ENCODE data around the gene PDLIM1.

The PDLIM1 gene

DNA sequence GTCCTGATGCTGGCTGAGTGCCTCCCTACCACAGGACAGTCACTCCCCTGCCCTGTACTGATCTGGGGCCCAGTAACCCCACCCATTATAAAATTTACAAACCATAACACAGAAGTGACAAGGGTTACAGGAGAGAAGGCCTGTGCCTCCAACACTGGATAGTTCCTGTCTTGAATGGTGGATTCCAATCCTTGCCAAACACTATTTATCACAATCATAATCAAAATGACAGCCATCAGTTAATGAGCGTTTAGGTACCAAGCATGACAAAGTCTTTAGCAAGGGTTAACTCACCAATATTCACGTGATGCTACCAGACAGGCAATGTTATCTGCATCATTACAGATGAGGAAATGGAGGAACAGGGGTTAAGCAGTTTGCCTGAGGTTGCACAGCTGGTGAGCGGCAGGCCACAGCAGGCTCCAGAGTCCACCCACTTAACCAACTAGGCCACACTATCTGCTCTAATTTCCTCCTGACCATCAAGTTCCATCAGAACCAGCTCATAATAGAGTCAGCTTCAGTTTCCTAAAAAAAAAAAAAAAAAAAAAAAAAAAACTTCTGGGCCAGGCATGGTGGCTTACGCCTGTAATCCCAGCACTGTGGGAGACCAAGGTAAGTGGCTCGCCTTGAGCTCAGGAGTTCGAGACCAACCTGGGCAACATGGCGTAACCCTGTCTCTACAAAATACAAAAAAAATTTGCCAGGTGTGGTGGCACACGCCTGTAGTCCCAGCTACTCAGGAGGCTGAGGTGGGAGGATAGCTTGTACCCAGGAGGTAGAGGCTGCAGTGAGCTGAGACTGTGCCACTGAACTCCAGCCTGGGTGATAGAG, 14.2 kb downstream of the PDLIM1 start:
- DNase-seq (ENCODE audit: insufficient read length, low spot score) = no peak
- no peak for FAIRE-seq
- TF ChIP-seq POLR2A (IDR thresholded peaks at IDR 0.05; ENCODE audit: low read depth, low read length) = no peak

DNA sequence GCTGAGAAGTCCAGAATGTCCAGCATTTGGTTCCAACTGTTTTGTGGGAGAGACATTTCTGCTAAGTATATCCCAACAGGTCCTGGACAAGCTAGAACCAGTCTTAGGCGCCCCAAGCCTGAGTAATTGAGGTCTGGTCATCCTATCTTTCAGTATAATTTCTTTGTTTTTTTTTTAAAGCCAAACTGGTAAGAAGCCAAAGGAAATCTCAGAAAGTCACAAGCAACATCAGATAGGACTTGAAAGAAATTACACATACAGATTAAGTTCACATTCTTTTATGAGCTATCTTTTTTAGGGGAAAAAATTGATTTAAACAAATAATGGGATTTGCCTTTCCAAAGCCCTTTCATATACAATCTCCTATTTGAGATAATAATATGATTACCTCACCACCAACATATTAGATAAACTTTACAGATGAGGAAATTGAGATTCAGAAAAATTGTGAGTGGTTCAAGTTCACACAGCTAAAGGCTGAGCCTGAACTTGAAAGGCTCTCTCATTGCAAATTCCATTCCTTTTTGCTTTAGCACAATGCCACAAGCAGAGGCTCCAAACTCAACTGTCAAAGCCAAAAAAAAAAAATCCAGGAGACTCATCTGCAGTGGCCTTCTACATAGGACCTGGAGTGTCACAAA, 15.0 kb downstream of the PDLIM1 start:
- no peak for TF ChIP-seq POLR2A (IDR thresholded peaks at IDR 0.05; ENCODE audit: low read depth, low read length)
- no peak for DNase-seq (ENCODE audit: insufficient read length, low spot score)
- no peak for FAIRE-seq

DNA sequence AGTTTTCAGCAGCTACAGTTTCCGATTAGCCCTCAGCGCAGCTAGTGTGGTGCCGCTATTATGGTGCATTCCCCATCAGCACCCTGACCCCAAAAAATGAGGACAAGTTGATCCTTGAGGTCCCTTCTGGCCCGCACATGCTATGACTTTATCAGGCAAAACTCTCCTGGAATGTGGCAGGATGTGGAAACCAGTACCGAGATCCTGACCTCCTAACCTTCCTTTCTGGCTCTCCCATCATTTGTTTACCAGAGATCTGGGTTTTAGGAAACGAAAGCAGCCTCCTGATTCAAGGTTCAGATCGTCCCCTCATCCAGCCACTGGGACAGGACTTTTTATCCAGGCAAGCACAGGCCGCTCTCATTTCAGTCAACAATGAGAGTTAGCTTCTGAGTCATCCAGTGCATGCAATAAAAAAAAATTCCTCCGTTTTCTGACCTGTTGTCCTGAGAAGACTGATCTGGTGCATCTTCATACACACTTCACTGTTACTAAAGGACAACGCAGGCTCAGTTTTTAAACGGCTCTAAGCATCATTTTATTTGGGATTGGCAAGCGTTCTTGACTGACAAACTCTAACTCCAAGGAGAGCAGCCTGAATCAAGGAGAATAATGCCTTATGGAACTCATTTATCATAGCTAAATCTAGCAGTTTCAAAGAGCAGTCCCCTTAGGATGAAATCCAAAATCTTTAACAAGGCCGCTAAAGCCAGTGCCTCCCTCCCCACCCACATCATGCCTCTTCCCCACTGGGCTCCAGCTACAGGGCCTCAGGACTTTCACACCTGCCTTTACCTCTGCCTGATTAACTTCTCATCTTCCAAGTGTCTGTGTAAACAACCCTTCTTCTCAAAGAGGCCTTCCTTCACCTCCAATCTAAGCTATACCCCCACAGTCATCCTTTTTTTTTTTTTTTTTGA, 17.1 kb downstream of the PDLIM1 start:
- FAIRE-seq = peak; percentile 90
- no peak for TF ChIP-seq POLR2A (IDR thresholded peaks at IDR 0.05; ENCODE audit: low read depth, low read length)
- DNase-seq (ENCODE audit: insufficient read length, low spot score) = peak; percentile 69

DNA sequence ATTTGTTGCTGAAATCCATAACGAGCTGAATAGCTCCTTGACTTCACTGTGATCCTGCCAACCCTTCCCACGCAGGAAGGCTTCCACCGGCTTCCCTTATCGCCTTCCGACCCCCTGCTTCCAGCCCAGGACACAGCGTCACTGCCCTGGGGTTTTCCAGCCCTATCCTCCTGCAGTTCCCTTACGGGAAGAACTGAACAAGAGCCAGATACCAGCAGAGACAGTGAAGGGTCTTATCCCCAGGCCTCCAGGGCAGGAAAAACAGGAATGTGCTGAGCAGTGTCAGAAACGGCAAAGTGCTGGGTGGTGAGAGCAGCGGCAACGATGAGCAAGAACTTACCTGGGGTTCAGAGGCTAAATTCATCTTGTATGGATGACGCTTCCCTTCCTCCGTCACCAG, 22.4 kb downstream of the PDLIM1 start:
- DNase-seq (ENCODE audit: insufficient read length, low spot score) (no peak), FAIRE-seq (no peak)
- no peak for TF ChIP-seq POLR2A (IDR thresholded peaks at IDR 0.05; ENCODE audit: low read depth, low read length)

DNA sequence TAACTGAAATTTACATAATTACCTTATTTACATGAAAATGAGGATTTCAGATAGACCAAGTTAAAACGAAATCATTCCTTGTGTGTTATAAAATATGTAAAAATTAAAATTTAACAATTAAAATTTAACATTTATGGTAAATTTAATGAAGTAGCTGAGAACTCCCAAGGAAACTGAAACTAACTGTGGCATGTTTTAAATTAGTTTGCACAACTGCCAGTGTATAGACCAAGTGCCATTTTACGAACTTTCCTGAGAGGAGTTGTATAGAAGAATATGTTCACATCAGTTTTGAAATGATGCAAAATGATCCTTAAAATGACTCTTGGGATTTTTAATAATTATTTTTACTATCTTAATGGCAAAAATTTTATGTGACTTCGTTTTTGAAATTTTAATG, 23.6 kb downstream of the PDLIM1 start:
- no peak for FAIRE-seq
- TF ChIP-seq POLR2A (IDR thresholded peaks at IDR 0.05; ENCODE audit: low read depth, low read length) = no peak
- no peak for DNase-seq (ENCODE audit: insufficient read length, low spot score)

DNA sequence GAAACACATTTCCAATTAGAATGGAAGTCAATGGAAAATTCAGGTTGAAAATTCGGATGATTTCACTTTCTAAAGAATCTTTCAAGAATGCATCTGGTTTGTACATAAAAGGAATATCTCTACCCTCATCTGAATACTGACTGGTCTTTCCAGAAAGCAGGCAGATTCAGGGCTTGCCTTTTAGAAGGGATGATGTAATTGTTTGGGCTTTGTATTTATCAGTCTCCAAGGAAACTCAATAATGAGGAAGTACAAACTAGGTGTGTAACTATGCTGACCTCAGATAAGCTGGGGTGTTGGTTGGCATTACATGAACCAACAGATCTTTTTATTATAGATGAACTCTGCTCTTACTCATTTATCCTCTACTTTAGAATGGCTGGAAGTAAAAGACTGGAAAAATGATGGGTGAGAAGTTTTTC, 24.1 kb downstream of the PDLIM1 start:
- FAIRE-seq (no peak), DNase-seq (ENCODE audit: insufficient read length, low spot score) (peak; percentile 60)
- no peak for TF ChIP-seq POLR2A (IDR thresholded peaks at IDR 0.05; ENCODE audit: low read depth, low read length)

DNA sequence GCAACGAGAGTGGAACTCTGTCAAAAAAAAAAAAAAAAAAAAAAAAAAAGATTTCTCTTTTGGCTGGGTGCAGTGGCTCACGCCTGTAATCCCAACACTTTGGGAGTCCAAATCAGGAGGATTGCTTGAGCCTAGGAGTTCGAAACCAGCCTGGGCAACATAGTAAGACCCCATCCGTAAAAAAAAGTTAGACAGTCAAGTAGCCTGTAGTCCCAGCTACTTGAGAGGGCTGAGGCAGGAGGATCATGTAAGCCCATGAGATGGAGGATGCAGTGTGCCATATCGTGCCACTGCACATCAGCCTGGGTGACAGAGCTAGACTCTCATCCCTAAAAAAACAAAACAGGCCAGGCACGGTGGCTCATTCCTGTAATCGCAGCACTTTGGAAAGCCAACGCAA, 25.2 kb downstream of the PDLIM1 start:
- TF ChIP-seq POLR2A (IDR thresholded peaks at IDR 0.05; ENCODE audit: low read depth, low read length) = no peak
- DNase-seq (ENCODE audit: insufficient read length, low spot score) (no peak), FAIRE-seq (no peak)

DNA sequence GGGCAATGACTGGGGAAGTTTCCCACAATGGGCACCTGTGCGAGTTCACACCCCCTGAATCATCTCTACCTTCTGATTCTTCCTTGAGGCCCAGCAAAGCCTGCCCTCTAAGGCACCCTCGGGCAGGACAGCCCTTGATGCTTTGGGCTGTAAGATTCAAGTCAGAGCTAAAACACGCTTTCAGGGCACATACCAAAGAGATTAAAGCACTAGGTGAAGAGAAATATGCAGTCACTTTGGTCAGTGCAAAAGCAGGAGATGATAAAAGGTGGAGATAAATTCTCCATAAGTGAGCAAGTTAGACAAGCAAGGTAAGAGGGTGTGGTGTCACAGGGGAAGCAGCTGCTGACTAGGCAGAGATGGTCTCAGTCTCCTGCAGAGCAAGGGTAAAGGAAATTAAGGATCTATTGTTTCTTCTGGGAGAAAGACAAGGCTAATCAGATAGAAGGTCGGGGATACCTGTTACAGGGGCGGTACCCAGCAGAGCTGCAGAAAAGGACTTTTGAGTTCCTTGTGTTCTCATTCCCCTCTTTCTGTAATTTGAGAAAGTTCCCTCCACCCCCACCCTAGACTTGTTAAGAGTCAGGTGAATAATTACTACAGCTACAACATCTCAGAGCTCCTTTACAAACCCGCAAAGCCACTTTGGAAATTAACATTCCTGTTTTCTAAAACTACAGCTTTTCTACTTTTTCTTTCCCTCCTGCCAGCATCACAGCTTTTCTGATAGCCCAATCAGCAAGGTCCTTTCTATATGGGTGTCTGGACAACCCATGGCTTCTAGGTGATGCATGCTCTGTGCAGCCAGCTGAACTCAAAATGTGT, 26.4 kb downstream of the PDLIM1 start:
- no peak for TF ChIP-seq POLR2A (IDR thresholded peaks at IDR 0.05; ENCODE audit: low read depth, low read length)
- no peak for FAIRE-seq
- DNase-seq (ENCODE audit: insufficient read length, low spot score) = no peak

DNA sequence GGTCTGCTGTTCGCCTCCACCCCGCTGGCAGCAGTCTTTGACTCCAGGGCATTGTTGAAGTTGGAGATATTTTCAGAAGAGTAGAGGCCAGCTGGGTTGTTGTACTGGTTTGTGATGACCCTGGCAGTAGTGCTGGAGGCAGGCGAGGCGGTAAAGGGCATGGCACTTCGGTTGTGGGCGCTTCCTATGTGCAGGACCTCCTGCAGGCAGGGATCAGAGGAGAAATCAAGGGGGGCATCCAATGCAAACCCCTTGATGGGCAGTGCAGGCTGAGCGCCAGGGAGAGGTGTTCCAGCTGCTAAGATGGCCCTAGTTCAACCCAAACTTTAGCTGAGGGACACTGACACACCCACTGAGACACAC, 27.0 kb downstream of the PDLIM1 start:
- FAIRE-seq = no peak
- no peak for TF ChIP-seq POLR2A (IDR thresholded peaks at IDR 0.05; ENCODE audit: low read depth, low read length)
- no peak for DNase-seq (ENCODE audit: insufficient read length, low spot score)

DNA sequence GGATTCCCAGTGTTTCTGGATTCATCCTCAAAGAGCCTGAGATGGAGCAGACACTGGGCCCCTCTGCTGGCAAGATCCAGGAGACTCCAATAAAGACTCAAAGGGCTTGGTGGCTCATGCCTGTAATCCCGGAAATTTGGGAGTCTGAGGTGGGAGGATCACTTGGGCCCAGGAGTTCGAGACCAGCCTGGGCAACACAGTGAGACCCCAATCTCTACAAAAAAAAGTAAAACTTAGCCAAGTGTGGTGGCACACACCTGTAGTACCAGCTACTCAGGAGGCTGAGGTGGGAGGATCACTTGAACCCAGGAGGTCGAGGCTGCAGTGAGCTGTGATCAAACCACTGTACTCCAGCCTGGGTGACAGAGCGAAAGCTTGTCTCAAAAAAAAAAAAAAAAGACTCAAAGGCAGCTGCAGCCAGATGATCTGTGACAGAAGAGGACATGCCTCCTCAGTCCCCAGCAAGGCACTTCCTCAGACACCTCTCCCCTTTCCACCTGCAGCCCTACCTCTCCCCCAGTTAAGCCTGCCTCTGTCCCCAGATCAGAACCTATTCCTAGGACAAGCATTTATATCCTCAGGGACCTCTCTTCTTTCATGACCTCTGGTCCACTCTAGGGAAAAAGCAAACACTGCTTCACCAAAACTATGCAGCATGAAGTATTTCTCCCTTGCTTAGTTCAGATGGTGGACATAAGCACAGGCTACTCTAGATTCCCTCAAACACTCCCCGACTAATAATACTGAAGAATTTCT, 27.9 kb downstream of the PDLIM1 start:
- TF ChIP-seq POLR2A (IDR thresholded peaks at IDR 0.05; ENCODE audit: low read depth, low read length) = no peak
- DNase-seq (ENCODE audit: insufficient read length, low spot score) (no peak), FAIRE-seq (no peak)

DNA sequence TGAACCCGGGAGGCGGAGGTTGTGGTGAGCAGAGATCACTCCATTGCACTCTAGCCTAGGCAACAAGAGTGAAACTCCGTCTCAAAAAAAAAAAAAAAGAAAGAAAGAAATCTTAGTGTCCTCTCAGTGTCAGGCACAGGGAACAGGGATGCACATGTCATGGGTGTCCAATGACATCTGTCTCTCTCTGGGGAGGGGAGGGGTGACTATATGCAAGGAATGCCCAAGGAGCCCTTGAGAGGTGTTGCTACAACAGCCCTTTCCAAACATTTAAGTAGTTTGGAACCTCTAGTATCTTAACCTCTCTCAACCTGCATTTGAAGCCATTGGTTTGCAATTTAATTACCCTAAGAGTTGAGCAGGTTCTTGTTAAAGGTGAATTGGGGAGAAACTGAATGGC, 28.9 kb downstream of the PDLIM1 start:
- no peak for TF ChIP-seq POLR2A (IDR thresholded peaks at IDR 0.05; ENCODE audit: low read depth, low read length)
- no peak for FAIRE-seq
- no peak for DNase-seq (ENCODE audit: insufficient read length, low spot score)

DNA sequence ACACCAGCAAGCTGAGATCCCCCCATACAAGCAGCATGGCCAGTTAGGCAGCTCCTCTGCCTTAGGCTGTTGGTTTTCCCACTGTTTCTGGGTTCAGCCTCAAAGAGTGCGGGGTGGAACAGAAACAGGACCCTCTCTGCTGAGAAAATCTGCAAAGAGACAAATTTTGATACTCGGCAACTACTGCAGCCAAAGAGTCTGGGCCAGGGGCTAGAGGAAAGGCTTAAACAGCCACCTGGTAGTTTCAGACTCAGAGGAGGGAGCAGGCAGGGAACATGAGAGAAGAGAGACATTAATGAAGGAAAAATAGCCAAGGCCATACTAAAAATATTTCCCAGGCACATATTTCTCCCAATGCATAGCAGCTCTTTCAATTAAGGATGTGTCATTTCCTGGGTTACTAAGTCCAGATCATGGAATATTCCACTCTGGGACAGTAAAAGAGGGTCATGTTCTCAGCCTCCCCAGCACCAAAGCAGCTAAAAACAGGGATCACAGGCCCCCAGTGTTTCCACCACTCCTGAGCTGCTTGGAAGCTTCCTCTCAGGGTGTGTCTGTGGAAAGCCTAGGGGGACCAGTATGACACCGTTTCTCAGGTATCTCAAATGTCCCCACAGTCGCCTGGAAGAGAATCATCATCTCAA, 29.8 kb downstream of the PDLIM1 start:
- peak; percentile 82 for FAIRE-seq
- peak; percentile 57 for DNase-seq (ENCODE audit: insufficient read length, low spot score)
- TF ChIP-seq POLR2A (IDR thresholded peaks at IDR 0.05; ENCODE audit: low read depth, low read length) = no peak

All from H54 (cell line).